NT2/D1 (cell line): ENCODE results near the gene METTL25B.

Source experiments
- DNase-seq: peaks from one replicate; pipeline ENCODE4 v3.0.0-alpha.2; 2011; ENCODE audit warnings: low read depth, low spot score
- H3K27me3 ChIP-seq: 2 replicates; pipeline ENCODE4 v1.6.0; 2011; ENCODE audit warnings: mild to moderate bottlenecking; ENCODE audit not compliant: insufficient read length, insufficient read depth
- H3K36me3 ChIP-seq: 2 replicates; pipeline ENCODE4 v1.6.1; 2011; ENCODE audit warnings: mild to moderate bottlenecking, low read length, mixed read lengths; ENCODE audit not compliant: insufficient read depth, insufficient read length
- H3K4me1 ChIP-seq: 2 replicates; pipeline ENCODE4 v1.5.1; 2011; ENCODE audit not compliant: insufficient read depth, insufficient read length
- H3K4me3 ChIP-seq: 2 replicates; pipeline ENCODE4 v1.5.1; 2011; ENCODE audit warnings: low read depth; ENCODE audit not compliant: insufficient read length
- H3K9ac ChIP-seq: 2 replicates; pipeline ENCODE4 v1.6.0; 2011; ENCODE audit warnings: low read depth; ENCODE audit not compliant: insufficient read length
- H3K9me3 ChIP-seq: 2 replicates; pipeline ENCODE4 v1.5.1; 2011; ENCODE audit warnings: mild to moderate bottlenecking, low read length; ENCODE audit not compliant: insufficient read depth
- SUZ12 ChIP-seq: IDR thresholded peaks from 2 replicates; pipeline ENCODE4 v1.6.1; 2011; ENCODE audit not compliant: insufficient read length, insufficient read depth; ENCODE audit errors: extremely low read depth
- YY1 ChIP-seq: IDR thresholded peaks from 2 replicates; pipeline ENCODE4 v1.6.1; 2011; ENCODE audit not compliant: insufficient read length, insufficient read depth
- ZNF274 ChIP-seq: IDR thresholded peaks from 2 replicates; pipeline ENCODE4 v1.6.1; 2011; ENCODE audit warnings: mild to moderate bottlenecking, low read depth, low read length

Gene METTL25B

GRCh38 chr1:156741481-156741983, 13.3 kb downstream of the METTL25B start:
- Histone ChIP-seq H3K4me1 (peaks cover 16% of the 10 kb centered on the region), H3K27me3 (no peaks in the 10 kb centered on the region), H3K36me3 (peaks cover 73% of the 10 kb centered on the region), H3K4me3 (peak overlapping the region; percentile 2), H3K9me3 (no peaks in the 10 kb centered on the region), H3K9ac (peak overlapping the region; percentile 13)
- TF ChIP-seq SUZ12 (no peak), YY1 (no peak), ZNF274 (no peak)
- DNase-seq, result no peak

GRCh38 chr1:156742017-156742416, 13.7 kb downstream of the METTL25B start:
- TF ChIP-seq YY1 (no peak), SUZ12 (no peak), ZNF274 (no peak)
- Histone ChIP-seq H3K4me1 (peaks cover 16% of the 10 kb centered on the region), H3K36me3 (peaks cover 68% of the 10 kb centered on the region), H3K4me3 (no peak overlapping the region), H3K9ac (no peak overlapping the region), H3K27me3 (no peaks in the 10 kb centered on the region), H3K9me3 (no peaks in the 10 kb centered on the region)
- DNase-seq, result no peak

- DNase-seq, result no peak
- H3K4me1 ChIP-seq, result peaks cover 19% of the 10 kb centered on the region
- TF ChIP-seq SUZ12, result no peak
- no peak for TF ChIP-seq YY1
- TF ChIP-seq ZNF274, result no peak
Measured at GRCh38 chr1:156742801-156743200, 14.5 kb downstream of the METTL25B start.

DNA sequence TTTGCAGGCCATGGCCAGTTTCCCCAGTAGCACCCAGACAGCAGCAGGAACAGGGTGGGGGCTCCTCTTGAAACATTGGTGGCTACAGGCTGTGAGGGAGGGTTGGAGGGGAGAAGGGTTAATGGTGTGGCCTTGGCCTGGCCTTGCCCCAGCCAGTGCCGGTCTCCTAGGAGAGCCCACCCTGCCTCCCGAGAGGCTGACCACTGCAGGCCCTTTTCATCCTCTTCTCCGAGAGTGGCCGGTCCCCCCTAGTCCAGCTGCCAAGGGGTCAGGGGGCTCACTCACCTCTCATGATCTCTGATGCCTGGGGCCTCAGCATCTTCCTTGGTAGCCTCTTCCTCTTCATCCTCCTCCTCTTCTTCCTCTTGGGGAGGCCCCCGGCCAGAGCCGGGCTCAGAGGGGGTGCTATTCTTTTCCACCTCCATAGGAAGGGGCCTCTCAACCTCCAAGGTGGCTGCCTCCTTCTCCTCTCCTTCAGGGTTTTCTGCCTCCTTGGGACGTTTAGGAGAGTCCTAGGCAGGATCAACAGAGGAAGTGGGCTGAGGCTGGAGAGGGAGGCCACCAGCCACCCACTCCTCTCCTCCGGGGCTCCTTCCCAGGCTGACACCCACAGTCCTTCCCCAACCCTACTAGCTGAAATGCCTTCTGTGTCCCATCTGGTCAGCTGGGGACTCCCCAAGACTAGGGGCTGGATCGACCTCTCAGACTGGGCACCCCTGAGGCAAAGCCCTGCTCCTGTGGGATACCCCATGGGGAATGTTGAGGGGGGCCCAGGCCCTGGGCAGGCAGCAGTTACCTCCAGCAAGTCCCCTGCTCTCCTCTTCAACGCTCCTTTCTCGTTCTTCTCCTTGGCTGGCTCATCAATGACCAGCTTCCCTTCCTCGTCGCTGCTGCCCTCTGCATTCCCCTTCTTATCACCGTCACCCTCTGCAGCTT, 15.4 kb downstream of the METTL25B start:
- no peak for DNase-seq
- Histone ChIP-seq H3K36me3 (peaks cover 58% of the 10 kb centered on the region), H3K9ac (no peak overlapping the region), H3K27me3 (no peaks in the 10 kb centered on the region), H3K4me1 (peaks cover 28% of the 10 kb centered on the region), H3K4me3 (no peak overlapping the region), H3K9me3 (no peaks in the 10 kb centered on the region)
- no peak for TF ChIP-seq ZNF274
- no peak for TF ChIP-seq SUZ12
- TF ChIP-seq YY1, result no peak

More at GRCh38 chr1:156742801-156743200, 14.5 kb downstream of the METTL25B start:
- H3K36me3 ChIP-seq, result peaks cover 60% of the 10 kb centered on the region
- no peak overlapping the region for H3K9ac ChIP-seq
- no peaks in the 10 kb centered on the region for H3K9me3 ChIP-seq
- H3K4me3 ChIP-seq, result no peak overlapping the region
- H3K27me3 ChIP-seq, result no peaks in the 10 kb centered on the region

- no peaks in the 10 kb centered on the region for H3K9me3 ChIP-seq
- no peak for DNase-seq
- peaks cover 58% of the 10 kb centered on the region for H3K36me3 ChIP-seq
- no peak for TF ChIP-seq ZNF274
- no peak for TF ChIP-seq YY1
- TF ChIP-seq SUZ12, result no peak
- peak overlapping the region; percentile 26 for H3K9ac ChIP-seq
- no peaks in the 10 kb centered on the region for H3K27me3 ChIP-seq
- no peak overlapping the region for H3K4me3 ChIP-seq
- H3K4me1 ChIP-seq, result peaks cover 35% of the 10 kb centered on the region
Measured at GRCh38 chr1:156744344-156744743, 16.1 kb downstream of the METTL25B start.

GRCh38 chr1:156744786-156745419, 16.6 kb downstream of the METTL25B start:
- H3K9me3 ChIP-seq, result no peaks in the 10 kb centered on the region
- H3K36me3 ChIP-seq, result peaks cover 64% of the 10 kb centered on the region
- H3K4me1 ChIP-seq, result peaks cover 40% of the 10 kb centered on the region
- H3K27me3 ChIP-seq, result no peaks in the 10 kb centered on the region
- TF ChIP-seq YY1, result no peak
- no peak overlapping the region for H3K4me3 ChIP-seq
- peak overlapping the region; percentile 26 for H3K9ac ChIP-seq
- DNase-seq, result no peak

DNA sequence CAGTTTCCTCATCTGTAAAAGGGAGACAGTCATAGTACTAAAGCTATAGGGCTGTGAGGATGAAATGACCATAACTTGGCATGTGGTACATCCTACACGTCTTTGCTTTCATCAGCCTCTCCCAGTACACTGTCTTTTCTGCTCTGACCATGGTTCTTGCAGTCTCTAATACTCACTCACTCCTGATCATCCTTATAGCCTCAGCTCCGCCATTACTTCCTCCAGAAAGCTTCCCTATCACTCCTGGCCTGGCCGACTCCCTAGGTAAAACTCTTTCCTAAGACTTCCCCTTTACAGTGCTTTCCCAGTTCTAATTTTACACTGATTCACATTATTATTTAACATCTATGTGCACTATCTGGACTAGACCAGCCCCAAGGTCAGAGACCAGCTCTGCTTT, 17.6 kb downstream of the METTL25B start:
- Histone ChIP-seq H3K4me3 (peak overlapping the region; percentile 16), H3K36me3 (peaks cover 68% of the 10 kb centered on the region), H3K27me3 (no peaks in the 10 kb centered on the region), H3K4me1 (peaks cover 42% of the 10 kb centered on the region), H3K9ac (peak overlapping the region; percentile 71), H3K9me3 (no peaks in the 10 kb centered on the region)
- no peak for DNase-seq
- TF ChIP-seq SUZ12 (no peak), YY1 (no peak), ZNF274 (no peak)
